Measurements from ENCODE around the gene GAS1.

GRCh38 chr9:86902586-86902985 lies 44.7 kb downstream of the GAS1 start:
- no peak for TF ChIP-seq CTCF (IDR thresholded peaks at IDR 0.05)
- no peak for TF ChIP-seq POLR2A (IDR thresholded peaks at IDR 0.05)
